Diencephalon (tissue), 1 donor: ENCODE results near the gene SIK2. TPM values are rescaled to one million over a fixed set of nuclear protein-coding genes. Genes with fewer than 3 reads are reported as not detected.

Experiments used
- total RNA-seq: library from RNA; depleted of rRNA; stranded (reverse); fragments of >200 nt; gene quantifications from one replicate; pipeline ENCODE4 v1.2.3, GENCODE V29; 2014

The SIK2 gene
- total RNA-seq = 21.9 TPM

GRCh38 chr11:111601979-111602864 is at the start of gene SIK2:
SIK2 (plus strand) TSS chr11:111602449; CDS start chr11:111602564, 115 bp downstream.

GRCh38 chr11:111765984-111766833 is 164.0 kb downstream of the SIK2 start, which contains the start of gene PPP2R1B:
PPP2R1B (minus strand) TSS chr11:111766389; CDS start chr11:111766361, 28 bp downstream.

Other genes starting within 250 kb of the SIK2 start
- 0.46 TPM for gene POU2AF1, start 223.2 kb upstream of the SIK2 start, total RNA-seq
- not detected for gene BTG4, start 90.1 kb upstream of the SIK2 start, total RNA-seq
- gene HOATZ, start 87.7 kb upstream of the SIK2 start, total RNA-seq = 7.2 TPM
- 2.5 TPM for gene LAYN, start 61.7 kb upstream of the SIK2 start, total RNA-seq
- 16.1 TPM for gene PPP2R1B, start 163.9 kb downstream of the SIK2 start, total RNA-seq